Measurements from ENCODE around the gene SRP54. TPM values are rescaled to one million over a fixed set of nuclear protein-coding genes. Genes with fewer than 3 reads are reported as not detected.
"Not testable (repeated sequence)": the region's sequence is repeated elsewhere in the genome, so short reads cannot be mapped to it uniquely, and the experiment has no call there.

SRP54 gene
- polyA plus RNA-seq (ENCODE audit: insufficient read length in 10 of 10): 10 to 100 TPM; 38.3 to 54.7 (median 46.8) TPM
- long read RNA-seq, donor 1, transcript SRP54-201 (16 exons, 2,279 nt): major isoform, 9 of 9 reads
- long read RNA-seq, donor 1, partial matches to known transcripts: 0 of 9 reads
- long read RNA-seq, donor 1, other reads (novel, unspliced or antisense): 0 of 9 reads
- long read RNA-seq, donor 2, transcript SRP54-201 (16 exons, 2,279 nt): major isoform, 8 of 10 reads
- long read RNA-seq, donor 2, partial matches to known transcripts: 0 of 10 reads
- long read RNA-seq, donor 2, other reads (novel, unspliced or antisense): 0 of 10 reads
- long read RNA-seq, donor 3: 0 reads
- long read RNA-seq, donor 4, transcript SRP54-201 (16 exons, 2,279 nt): major isoform, 6 of 7 reads
- long read RNA-seq, donor 4, partial matches to known transcripts: 0 of 7 reads
- long read RNA-seq, donor 4, other reads (novel, unspliced or antisense): 0 of 7 reads
- long read RNA-seq, donor 5, transcript SRP54-201 (16 exons, 2,279 nt): major isoform, 9 of 16 reads
- long read RNA-seq, donor 5, partial matches to known transcripts: 5 of 16 reads
- long read RNA-seq, donor 5, other reads (novel, unspliced or antisense): 0 of 16 reads
- long read RNA-seq, donor 6, transcript SRP54-201 (16 exons, 2,279 nt): major isoform, 6 of 14 reads
- long read RNA-seq, donor 6, partial matches to known transcripts: 8 of 14 reads
- long read RNA-seq, donor 6, other reads (novel, unspliced or antisense): 0 of 14 reads
- long read RNA-seq, donor 7, transcript SRP54-201 (16 exons, 2,279 nt): major isoform, 7 of 18 reads
- long read RNA-seq, donor 7, partial matches to known transcripts: 7 of 18 reads
- long read RNA-seq, donor 7, other reads (novel, unspliced or antisense): 0 of 18 reads
- long read RNA-seq, donor 8, transcript SRP54-201 (16 exons, 2,279 nt): major isoform, 6 of 16 reads
- long read RNA-seq, donor 8, partial matches to known transcripts: 7 of 16 reads
- long read RNA-seq, donor 8, other reads (novel, unspliced or antisense): 0 of 16 reads
- long read RNA-seq, donor 9, partial matches to known transcripts: 0 of 2 reads
- long read RNA-seq, donor 9, other reads (novel, unspliced or antisense): 0 of 2 reads

- peak; percentile 98 to 99 (median 98) for DNase-seq
Measured at GRCh38 chr14:34982421-34983147, at the start of gene SRP54. TSS of gene SRP54 (plus strand) at chr14:34982992. CDS start at chr14:34996710, 13,718 bp downstream.

DNA sequence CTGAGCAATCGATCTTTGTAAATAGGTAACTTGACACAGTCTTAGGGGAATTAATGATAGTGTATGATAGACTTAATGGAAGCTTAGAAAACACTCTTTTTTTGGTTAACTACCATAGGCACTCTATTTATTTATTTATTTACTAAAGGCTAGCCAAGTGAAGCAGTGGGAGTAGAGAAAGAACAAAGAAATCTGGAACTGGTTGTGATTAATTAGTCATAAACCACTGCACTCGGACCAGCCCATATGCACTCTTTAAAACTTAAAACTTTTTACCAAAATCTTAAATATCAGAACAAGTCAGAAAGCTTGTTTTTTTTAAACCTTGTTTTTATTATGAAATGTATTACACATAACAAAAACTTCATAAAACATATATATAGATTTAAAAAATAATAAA, 49.5 kb upstream of the SRP54 start:
- no peak for DNase-seq

GRCh38 chr14:34935488-34935887, 47.3 kb upstream of the SRP54 start:
- peak in 1 of 3 donors; percentile 6 for DNase-seq

GRCh38 chr14:34937442-34937841, 45.4 kb upstream of the SRP54 start:
- no peak for DNase-seq

DNA sequence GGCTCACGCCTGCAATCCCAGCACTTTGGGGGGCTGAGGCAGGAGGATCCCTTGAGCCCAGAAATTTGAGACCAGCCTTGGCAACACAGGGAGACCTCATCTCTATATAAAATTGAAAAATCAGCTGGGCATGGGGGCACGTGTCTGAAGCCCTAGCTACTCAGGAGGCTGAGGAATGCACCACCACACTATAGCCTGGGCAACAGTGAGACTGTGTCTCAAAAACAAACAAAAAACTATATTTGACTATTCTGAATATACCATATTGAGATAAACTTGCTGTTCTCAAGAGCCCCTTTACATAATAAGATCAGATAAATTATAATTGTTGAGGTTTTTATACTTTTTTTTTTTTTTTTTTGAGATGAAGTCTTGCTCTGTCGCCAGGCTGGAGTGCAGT, 44.9 kb upstream of the SRP54 start:
- DNase-seq: no peak

GRCh38 chr14:34943506-34943905, 39.3 kb upstream of the SRP54 start:
- DNase-seq: no peak

GRCh38 chr14:34944744-34945143, 38.0 kb upstream of the SRP54 start:
- DNase-seq: no peak

DNA sequence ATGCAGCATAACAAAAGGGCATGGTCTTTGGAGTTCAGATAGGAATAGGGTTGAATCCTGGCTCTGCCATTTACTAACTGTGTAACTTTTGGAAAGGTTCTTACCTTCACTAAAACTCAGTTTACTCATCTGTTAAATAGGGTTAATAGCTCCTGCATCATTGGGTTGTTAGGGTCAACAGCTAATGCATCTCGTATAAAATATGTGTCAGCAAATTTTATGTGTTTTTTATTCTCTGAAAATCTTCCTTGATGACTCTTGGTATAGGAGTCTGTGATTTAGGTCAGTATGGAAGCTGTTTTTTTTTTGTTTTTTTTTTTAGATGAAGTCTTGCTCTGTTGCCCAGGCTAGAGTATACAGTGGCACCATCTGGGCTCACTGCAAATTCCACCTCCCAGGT, 36.1 kb upstream of the SRP54 start:
- DNase-seq: no peak

GRCh38 chr14:34951286-34951685, 31.5 kb upstream of the SRP54 start:
- no peak for DNase-seq

DNA sequence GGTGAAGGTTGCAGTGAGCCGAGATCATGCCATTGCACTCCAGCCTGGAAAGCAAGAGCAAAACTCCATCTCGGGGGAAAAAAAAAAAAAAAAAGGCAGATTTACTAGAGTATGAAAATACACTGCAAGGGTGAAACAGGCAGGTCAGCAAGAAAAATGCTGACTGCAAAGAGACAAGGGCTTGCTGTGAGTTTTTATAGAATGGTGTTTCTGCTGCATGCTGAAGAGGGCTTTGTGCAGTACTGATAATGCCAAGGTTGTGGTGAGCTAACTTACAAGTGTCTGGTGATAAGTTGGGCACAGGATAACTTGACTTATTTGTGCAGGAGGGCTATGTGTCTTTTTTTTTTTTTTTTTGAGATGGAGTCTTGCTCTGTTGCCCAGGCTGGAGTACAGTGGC, 25.9 kb upstream of the SRP54 start:
- DNase-seq: no peak

DNA sequence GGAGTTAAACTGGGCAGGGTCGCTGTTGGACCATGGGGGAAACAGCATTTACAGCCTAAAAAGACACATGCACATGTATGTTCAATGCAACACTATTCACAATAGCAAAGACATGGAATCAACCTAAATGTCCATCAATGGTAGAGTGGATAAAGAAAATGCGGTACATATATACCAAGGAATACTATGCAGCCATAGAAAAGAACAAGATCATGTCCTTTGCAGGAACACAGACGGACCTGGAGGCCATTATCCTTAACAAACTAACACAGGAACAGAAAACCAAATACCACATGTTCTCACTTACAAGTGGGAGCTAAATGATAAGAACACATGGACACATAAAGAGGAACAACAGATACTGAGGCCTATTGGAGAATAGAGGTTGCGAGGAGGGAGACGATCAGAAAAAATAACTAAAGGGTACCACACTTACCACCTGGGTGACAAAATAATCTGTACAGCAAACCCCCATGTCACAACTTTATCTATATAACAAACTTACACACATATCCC, 25.0 kb upstream of the SRP54 start:
- no peak for DNase-seq

DNA sequence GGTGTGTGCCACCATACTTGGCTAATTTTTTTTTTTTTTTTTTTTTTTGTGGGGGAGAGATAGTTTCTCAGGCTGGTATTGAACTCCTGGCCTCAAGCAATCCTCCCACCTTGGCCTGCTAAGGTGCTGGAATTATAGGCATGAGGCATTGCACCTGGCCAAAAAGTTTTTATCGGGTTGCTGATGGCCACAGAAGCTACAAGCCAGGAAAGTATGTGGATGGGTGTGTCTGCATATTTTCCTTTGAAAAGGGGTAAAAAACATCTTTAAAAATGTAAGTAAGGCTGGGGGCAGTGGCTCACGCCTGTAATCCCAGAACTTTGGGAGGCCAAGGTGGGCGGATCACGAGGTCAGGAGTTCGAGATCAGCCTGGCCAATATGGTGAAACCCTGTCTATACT, 20.7 kb upstream of the SRP54 start:
- not testable (repeated sequence) for DNase-seq

DNA sequence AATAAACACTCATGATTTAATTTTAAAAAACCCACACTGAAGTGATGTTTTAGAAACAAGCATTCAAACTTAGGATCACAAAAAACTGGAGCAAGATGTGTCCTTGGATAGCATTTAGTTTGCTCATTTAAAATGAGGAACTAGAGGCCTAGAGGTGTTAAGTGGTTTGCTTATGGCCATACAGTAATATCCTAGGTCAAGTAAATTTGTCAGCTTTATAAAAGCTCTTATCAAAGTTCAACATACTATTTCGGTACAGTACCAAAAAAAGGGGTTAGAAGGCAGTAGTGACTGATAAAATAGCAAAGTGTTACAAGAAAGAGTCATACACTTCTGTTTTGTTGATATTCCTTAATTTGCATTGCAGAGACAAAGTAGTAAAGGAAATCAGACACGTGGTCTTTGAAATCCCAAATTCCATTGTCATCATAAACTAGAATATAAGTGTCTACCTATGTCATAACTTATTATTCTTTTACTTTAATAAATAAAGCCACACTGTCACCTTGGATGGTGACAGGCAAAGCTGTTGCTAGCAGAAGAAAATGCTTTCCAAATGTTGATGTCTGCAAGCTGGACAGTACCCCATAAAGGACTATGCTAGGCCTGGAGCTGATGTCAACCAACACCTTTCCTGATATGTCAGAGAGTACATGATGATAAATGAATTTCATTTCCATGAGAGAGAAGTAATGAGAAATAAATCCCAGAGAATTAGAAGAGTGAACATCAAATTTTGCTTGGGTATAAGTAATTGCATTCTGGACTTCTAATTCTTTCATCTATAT, 17.6 kb upstream of the SRP54 start:
- no peak for DNase-seq

GRCh38 chr14:34965912-34966311, 16.9 kb upstream of the SRP54 start:
- DNase-seq: no peak

DNA sequence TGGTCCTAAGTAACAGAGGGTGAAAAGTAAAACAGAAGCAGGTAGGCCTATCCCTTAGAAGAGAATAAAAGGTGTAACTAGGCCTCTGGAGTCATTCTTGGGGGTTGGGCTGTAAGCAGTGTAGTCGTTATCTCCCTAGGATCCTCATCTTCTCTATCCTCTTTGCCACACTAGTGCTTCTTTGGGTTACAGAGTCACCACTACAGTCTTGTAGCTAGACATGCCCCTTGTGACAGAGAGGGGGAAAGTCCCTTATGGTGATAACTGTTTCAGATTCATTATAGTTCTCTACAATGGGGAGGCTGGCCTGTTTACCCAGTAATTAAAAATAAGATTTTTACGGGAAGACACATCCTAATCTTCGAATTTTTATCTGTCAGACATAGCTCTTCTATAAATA, 16.4 kb upstream of the SRP54 start:
- no peak for DNase-seq

- DNase-seq: no peak
Measured at GRCh38 chr14:34970665-34971064, 12.1 kb upstream of the SRP54 start.

DNA sequence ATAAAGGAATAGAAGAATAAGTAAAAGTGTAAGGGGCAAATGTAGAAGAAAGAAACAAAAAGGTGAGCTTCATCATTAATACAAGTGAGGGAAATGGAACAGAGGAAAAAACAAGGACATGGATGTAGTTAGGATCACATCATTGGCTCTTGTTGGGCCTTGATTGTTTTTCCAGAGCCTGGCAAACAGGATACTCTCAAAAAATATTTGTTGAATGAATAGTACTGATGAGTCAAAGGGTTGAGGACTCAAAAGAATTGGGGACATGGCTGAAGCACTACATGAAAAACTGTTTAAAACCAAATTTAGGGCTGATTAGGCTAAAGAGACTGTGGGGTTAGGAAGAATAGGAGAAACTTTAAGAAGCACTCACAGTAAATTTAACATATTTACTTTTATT, 11.4 kb upstream of the SRP54 start:
- no peak for DNase-seq

- no peak for DNase-seq
Measured at GRCh38 chr14:34971801-34972200, 11.0 kb upstream of the SRP54 start.

- no peak for DNase-seq
Measured at GRCh38 chr14:34978444-34978843, 4.3 kb upstream of the SRP54 start.

- no peak for DNase-seq
Measured at GRCh38 chr14:34980337-34980900, 2.4 kb upstream of the SRP54 start.
